ENCODE results near the gene NOTCH4.
A peak's percentile ranks its signal among the peaks of the same experiment; 100 is the strongest.

The NOTCH4 gene

DNA sequence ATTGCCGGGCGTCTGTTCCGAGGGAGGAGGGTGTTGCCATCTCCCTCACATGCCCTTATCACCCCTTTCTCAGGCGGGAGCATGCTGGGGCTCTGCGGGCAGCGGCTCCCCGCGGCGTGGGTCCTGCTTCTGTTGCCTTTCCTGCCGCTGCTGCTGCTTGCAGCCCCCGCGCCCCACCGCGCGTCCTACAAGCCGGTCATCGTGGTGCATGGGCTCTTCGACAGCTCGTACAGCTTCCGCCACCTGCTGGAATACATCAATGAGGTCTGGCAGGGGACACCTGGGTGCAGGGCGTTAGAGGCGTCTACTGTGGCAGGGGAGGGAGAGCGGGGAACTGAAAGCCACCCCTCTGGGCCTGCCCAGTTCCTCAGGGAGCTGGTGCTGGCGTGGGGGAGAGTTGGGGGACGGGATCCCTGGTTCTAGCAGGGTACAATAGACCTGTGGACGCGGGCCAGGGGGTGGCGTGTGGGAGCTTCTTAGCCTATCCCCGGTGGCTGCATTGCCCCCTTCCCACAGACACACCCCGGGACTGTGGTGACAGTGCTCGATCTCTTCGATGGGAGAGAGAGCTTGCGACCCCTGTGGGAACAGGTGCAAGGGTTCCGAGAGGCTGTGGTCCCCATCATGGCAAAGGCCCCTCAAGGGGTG is 69.2 kb downstream of the NOTCH4 start:
- peak; percentile 70 for DNase-seq

GRCh38 chr6:32153564-32154513 is 70.0 kb downstream of the NOTCH4 start, which contains the start of gene PPT2:
TSS of gene PPT2 (plus strand) at chr6:32154141. CDS start at chr6:32154595, 454 bp downstream.
- DNase-seq = peak; percentile 86

DNA sequence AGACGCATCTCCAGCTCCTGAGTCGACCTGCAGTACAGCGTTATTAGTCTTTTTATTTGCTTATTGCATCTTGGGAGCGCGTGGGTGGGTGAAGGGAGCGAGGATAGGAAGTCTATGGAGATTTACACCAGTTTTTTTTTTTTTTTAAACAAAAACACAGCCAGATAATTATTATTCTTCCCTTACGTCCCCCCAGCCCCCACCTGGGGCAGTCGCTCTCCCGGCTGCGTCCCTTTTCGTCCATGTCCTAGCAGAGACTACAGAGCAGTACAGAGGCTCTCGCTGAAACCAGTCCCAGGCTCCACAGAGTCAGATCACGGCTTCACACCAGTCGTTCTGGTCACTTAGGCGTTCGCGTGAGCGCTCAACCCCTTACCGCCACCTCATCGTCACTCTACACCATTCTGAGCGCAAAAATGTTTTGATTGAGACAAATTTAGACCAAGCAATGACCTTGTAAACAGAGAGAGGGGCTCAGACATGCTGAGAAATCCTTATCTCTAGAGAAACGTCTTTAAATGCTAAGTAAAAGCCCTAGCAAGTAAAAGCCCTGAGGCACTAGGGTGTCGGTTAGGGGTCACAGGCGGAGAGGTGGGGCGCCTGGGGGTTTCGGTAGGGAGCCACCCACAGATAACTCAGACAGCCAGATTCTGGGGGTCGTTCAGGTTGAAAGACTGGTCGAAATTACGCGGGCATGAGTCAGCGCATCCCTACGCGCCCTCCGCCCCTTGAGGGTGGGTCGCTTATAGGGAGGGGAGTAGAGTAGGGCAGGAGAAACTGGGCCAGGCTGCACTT is 70.9 kb downstream of the NOTCH4 start:
- no peak for DNase-seq

DNA sequence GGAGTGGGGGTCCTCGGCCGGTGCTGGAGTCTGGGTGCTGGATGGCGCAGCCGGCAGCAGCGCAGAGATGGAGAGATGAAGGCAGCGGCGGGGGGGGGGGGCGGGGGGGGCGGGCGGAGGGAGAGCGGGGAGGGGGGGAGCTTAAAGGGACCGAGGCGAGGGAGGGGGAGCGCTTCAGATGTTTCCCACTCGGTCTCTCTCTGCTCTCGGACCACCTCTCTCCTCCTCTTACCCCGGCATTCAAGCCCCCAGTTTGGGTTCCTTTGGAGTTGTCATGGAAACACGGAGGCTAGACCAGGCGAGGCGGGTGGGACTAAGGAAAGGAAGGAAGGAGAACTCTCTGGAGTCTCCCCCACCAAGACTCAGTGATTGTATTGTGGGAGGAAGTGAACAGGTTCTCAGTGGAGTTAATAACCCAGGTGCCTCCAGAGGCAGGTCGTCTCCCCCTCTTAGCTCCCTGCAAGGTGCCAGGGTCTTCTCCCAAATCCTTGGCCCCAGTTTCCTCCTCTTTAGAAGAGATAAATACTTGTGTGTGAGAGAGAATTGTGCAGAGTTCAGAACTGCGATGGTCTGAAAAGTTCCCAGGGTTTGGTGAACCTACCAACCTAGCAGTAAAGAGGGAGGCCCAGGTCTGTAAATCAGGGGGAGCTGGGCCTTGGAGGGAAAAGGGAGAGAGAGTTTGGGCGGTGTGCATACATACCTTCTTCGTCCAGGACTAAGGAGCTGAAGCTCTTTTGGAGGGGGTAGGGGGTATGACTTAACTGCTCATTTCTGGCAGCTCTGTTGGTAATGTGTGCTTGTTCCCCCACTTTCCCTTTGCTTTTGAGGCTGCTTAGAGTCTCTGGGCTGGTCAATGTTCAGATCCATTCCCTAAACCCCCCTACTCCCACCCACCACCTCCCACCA is 71.8 kb downstream of the NOTCH4 start, which contains the start of gene PRRT1:
Gene PRRT1 (minus strand): TSS at position 77 of the 906 bp plus-strand sequence. CDS start 112 bp downstream, outside the sequence.
- no peak for DNase-seq

GRCh38 chr6:32151181-32151862 is 72.5 kb downstream of the NOTCH4 start:
- no peak for DNase-seq

DNA sequence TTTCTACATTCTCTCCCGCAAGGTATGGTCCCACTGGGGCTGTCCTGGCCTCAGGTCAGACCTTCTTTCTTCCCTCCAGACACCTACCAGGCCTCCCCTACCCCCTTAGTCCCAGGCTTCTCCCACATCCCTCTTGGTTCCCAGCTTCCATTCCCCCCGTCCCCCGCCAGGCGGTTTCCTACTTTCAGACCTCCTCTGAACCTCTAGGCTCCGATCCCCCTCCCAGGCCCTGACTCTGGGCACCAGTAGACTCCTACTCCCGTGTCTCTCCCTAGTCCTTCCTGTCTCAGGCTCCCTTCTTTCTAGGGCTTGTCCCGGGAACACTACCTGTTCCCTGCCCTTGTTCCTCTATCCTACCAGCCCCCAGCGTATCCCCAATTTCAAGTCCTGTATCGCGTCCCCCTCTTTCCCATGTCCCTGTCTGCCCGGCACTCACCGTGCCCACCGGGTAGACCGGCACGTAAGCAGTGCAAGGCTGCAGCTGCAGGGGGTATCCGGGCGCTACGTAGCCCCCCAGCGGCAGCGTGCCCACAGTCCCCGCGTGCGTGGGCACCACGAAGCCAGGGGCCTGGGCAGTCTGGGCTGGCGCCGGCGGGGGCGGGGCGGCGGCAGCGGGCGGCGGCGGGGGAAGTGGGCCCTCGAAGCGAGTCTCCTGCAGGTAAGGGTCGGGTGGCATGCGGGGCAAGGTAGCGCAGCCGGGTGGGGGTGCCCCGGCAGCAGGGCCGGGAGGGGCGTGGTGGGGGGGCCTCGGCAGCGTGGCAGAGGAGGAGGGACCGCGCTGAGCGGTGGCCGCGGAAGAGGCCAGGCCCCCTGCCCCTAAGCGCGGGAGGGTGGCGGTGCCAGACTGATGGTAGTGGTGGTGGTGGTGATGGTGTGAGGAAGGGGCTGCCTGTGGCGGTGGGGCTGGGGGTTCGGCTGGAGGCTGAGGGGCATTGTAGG is 73.7 kb downstream of the NOTCH4 start:
- DNase-seq = no peak

DNA sequence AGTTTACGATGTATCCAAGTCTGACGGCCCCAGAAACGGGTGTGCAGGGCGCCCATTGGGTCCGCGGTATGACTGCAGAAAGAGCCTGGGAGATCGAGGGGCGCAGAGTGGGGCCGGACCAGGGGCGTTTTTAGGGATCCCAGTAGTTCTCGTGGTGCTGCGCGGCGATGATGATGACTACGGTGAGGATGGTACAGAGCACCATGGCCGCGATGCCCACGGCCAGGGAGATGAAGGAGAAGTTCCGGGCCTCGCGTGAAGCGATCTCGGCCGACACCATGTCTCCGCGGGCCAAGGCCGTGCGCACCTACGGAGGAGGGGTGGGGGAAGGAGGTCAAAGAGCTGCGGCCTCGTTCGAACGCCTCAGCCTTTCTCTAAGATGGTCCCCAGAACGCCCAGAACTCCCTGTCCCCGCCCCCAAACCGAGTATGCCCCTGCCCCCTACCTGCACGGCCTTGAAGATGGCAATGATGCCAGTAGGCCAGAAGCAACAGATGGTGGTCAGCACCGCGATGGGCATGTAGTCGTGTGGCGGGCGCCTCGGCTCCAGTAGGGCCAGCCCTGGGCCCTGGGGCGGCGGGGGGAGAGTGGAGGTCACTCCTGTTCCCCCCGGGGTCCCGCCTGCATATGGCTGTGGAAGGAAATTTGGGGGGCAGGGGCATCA is 74.6 kb downstream of the NOTCH4 start:
- DNase-seq = no peak

- DNase-seq = peak; percentile 88
Observed at GRCh38 chr6:32148289-32149091, 75.4 kb downstream of the NOTCH4 start.

GRCh38 chr6:32147401-32148132 is 76.3 kb downstream of the NOTCH4 start:
- no peak for DNase-seq

GRCh38 chr6:32146687-32147086 is 77.2 kb downstream of the NOTCH4 start:
- DNase-seq = no peak

DNA sequence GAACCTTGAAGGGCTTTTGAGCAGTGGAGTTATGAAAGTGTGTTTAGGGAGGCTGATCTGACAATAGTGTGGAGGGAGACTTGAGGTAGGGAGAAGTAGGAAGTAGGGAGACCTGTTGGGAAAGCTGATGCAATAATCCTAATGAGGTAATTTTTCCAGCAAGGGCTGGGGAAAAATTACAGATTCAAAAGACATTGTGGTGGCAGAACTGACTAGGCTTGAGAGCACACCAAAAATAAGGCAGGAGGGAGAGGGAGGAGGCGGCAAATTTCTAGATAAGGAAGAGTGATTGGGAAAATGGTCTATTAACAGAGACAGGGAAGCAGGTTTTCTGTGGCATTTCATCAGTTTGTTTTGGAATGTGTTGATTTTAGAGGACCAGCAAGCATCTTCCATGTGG is 77.6 kb downstream of the NOTCH4 start:
- no peak for DNase-seq

All from activated CD4-positive, alpha-beta T cell treated with anti-CD3 and anti-CD28 coated beads for 48 hours (primary cell).